ENCODE results near the gene SEPTIN7.

DNA sequence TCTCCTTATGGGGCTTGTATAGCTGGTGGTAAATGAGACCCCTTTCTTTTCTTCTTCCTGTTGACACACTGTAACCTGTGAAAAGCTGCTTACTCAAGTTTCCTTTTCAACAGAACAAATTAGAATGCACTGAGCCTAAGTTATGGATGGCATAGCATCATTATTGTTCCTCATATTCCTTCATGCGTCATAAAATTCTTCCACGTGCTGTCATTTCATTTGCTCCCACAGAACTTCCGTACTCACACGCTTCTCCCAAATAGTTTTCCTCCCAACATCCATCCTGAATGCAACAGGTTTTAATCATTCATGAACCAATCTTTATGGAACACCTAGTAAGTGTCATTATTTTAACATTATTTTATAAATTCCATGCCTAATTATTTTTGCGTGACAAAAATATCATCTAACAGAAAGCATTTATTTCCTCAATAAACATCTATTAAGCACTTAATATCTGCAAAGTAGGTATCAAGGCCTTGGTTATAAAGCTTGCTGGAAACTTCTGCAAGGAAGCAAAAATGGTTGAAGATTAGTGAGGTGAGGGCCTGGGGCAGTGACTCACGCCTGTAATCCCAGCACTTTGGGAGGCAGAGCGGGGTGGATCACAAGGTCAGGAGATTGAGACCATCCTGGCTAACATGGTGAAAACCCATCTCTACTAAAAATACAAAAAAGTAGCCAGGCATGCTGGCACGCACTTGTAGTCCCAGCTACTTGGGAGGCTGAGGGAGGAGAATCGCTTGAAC, 18.9 kb upstream of the SEPTIN7 start:
- TF ChIP-seq, protein P1, sequence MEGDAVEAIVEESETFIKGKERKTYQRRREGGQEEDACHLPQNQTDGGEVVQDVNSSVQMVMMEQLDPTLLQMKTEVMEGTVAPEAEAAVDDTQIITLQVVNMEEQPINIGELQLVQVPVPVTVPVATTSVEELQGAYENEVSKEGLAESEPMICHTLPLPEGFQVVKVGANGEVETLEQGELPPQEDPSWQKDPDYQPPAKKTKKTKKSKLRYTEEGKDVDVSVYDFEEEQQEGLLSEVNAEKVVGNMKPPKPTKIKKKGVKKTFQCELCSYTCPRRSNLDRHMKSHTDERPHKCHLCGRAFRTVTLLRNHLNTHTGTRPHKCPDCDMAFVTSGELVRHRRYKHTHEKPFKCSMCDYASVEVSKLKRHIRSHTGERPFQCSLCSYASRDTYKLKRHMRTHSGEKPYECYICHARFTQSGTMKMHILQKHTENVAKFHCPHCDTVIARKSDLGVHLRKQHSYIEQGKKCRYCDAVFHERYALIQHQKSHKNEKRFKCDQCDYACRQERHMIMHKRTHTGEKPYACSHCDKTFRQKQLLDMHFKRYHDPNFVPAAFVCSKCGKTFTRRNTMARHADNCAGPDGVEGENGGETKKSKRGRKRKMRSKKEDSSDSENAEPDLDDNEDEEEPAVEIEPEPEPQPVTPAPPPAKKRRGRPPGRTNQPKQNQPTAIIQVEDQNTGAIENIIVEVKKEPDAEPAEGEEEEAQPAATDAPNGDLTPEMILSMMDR (IDR thresholded peaks at IDR 0.05; ENCODE audit: insufficient read depth, low read length, poor library complexity, severe bottlenecking): no peak
- TF ChIP-seq EZH2phosphoT487 (conservative IDR thresholded peaks at IDR 0.05; ENCODE audit: low read length): no peak

All from SU-DHL-6 (cell line).